B cell (primary cell): ENCODE measurements around the gene NAIF1. TPM values are rescaled to one million over a fixed set of nuclear protein-coding genes. Genes with fewer than 3 reads are reported as not detected.

ENCODE experiments used
- ATAC-seq: fragments of 200-7000 bp; cut with Tn5 transposase; one replicate; pipeline ENCODE4 v1.10.0; 2021; ENCODE audit warnings: low read depth, mild to moderate bottlenecking, moderate number of reproducible peaks, moderate library complexity
- CTCF ChIA-PET: fragments of 350-600 bp; sonication (Branson Sonifier 250); formaldehyde crosslinking; loops from one replicate; lab custom pipeline; 2021; ENCODE audit warnings: antibody characterized with exemption, inconsistent platforms; lab: Charles Lee
- POLR2A ChIA-PET: fragments of 350-600 bp; sonication (Branson Sonifier 250); formaldehyde crosslinking; loops from one replicate; lab custom pipeline; 2021; ENCODE audit warnings: antibody characterized with exemption; lab: Charles Lee
- DNase-seq: peaks from one replicate; pipeline ENCODE4 v3.0.0; 2013
- H2AFZ ChIP-seq: 2 replicates; pipeline ENCODE4 v1.6.1; 2012; ENCODE audit warnings: mild to moderate bottlenecking, low read depth, low read length; ENCODE audit not compliant: insufficient read depth, poor library complexity, severe bottlenecking
- H3K27ac ChIP-seq, 2 donors: 1 replicate in 1 of 2; 2 replicates in 1 of 2; pipeline ENCODE4 v1.5.1; 2012 to 2013; ENCODE audit warnings: low read length in 2 of 2, mild to moderate bottlenecking in 2 of 2, moderate library complexity in 1 of 2
- H3K27me3 ChIP-seq, 4 experiments: fragments of 200-600 bp in 1 of 4; sonication (generic) in 1 of 4; replicated peaks in 1 of 4; 1 replicate in 2 of 4; 2 replicates in 2 of 4; pipeline versions ENCODE4 v1.6.1 to v1.7.0; 2013 to 2016; ENCODE audit warnings: low read length in 3 of 4, mild to moderate bottlenecking in 2 of 4, mixed read lengths in 1 of 4, moderate library complexity in 1 of 4; ENCODE audit not compliant: insufficient read depth in 4 of 4, control insufficient read depth in 3 of 4; ENCODE audit errors: control extremely low read depth in 1 of 4
- H3K36me3 ChIP-seq, 2 experiments: replicated peaks in 1 of 2; 1 replicate in 1 of 2; 2 replicates in 1 of 2; pipeline versions ENCODE4 v1.6.1 to v1.7.1; 2013; ENCODE audit warnings: low read length in 1 of 2; ENCODE audit not compliant: insufficient read depth in 2 of 2, control insufficient read depth in 1 of 2; ENCODE audit errors: control extremely low read depth in 1 of 2, extremely low read depth in 1 of 2
- H3K4me1 ChIP-seq, 2 donors: fragments of 200-600 bp in 1 of 2; sonication (generic) in 1 of 2; 1 replicate in 1 of 2; 2 replicates in 1 of 2; pipeline versions ENCODE4 v1.5.1 to v1.6.1; 2013 to 2017; ENCODE audit warnings: low read length in 2 of 2; ENCODE audit not compliant: control insufficient read depth in 2 of 2, insufficient read depth in 2 of 2
- H3K4me2 ChIP-seq: replicated peaks from 2 replicates; pipeline ENCODE3; 2012; ENCODE audit warnings: mild to moderate bottlenecking, low read depth, low read length; ENCODE audit not compliant: poor library complexity, severe bottlenecking
- H3K4me3 ChIP-seq, 5 experiments: fragments of 200-600 bp in 1 of 5; sonication (generic) in 1 of 5; 1 replicate in 3 of 5; 2 replicates in 2 of 5; pipeline versions ENCODE4 v1.5.1 to v1.7.0; 2011 to 2016; ENCODE audit warnings: low read length in 4 of 5, mild to moderate bottlenecking in 4 of 5, low read depth in 2 of 5, control low read depth in 1 of 5, moderate library complexity in 1 of 5; ENCODE audit not compliant: insufficient read depth in 1 of 5; ENCODE audit errors: control extremely low read depth in 1 of 5, extremely low read depth in 1 of 5
- H3K79me2 ChIP-seq: fragments of 200-600 bp; sonication (generic); one replicate; pipeline ENCODE4 v1.6.0; 2016; ENCODE audit warnings: low read length; ENCODE audit not compliant: control insufficient read depth, insufficient read depth
- H3K9ac ChIP-seq: fragments of 200-600 bp; sonication (generic); 2 replicates; pipeline ENCODE4 v1.6.1; 2017; ENCODE audit warnings: mild to moderate bottlenecking, low read length, moderate library complexity
- H3K9me3 ChIP-seq, 3 donors: one replicate each; pipeline versions ENCODE4 v1.6.1 to v1.7.1; 2013; ENCODE audit warnings: low read length in 2 of 3; ENCODE audit not compliant: control insufficient read depth in 2 of 3, insufficient read depth in 1 of 3; ENCODE audit errors: control extremely low read depth in 1 of 3
- H4K20me1 ChIP-seq: 2 replicates; pipeline ENCODE4 v1.6.0; 2012; ENCODE audit warnings: mild to moderate bottlenecking, low read length; ENCODE audit not compliant: insufficient read depth, control insufficient read depth, poor library complexity, severe bottlenecking
- H3K27ac Mint-ChIP-seq: one replicate; pipeline ENCODE4 v1.8.0; 2021; ENCODE audit warnings: mixed read lengths
- H3K27me3 Mint-ChIP-seq: one replicate; pipeline ENCODE4 v1.8.0; 2021; ENCODE audit warnings: mixed read lengths
- H3K4me1 Mint-ChIP-seq: one replicate; pipeline ENCODE4 v1.8.0; 2021; ENCODE audit warnings: mixed read lengths
- H3K4me3 Mint-ChIP-seq: one replicate; pipeline ENCODE4 v1.8.0; 2021; ENCODE audit warnings: mixed read lengths
- H3K9me3 Mint-ChIP-seq: one replicate; pipeline ENCODE4 v1.8.0; 2022; ENCODE audit warnings: mixed read lengths; ENCODE audit not compliant: insufficient read depth
- EZH2 ChIP-seq: IDR thresholded peaks from 2 replicates; pipeline ENCODE4 v1.6.1; 2012; ENCODE audit warnings: borderline replicate concordance, low read depth, mild to moderate bottlenecking, moderate library complexity, low read length; ENCODE audit not compliant: insufficient read depth, poor library complexity, severe bottlenecking
- WGBS: methylation state at CpG from one replicate; pipeline ENCODE4 v1.1.5; 2013; ENCODE audit warnings: missing lambda C conversion rate; ENCODE audit not compliant: insufficient coverage; 5-methylcytosine and 5-hydroxymethylcytosine counted together
- intact Hi-C: fragments of 100-400 bp; cut with micrococcal nuclease; formaldehyde crosslinking; loops from one replicate; pipeline ENCODE4 v1.10.0; 2022
- polyA plus RNA-seq: library from polyadenylated mRNA; depleted of rRNA; stranded (reverse); fragments of >200 nt; gene quantifications from 2 replicates; pipeline ENCODE4 v1.2.3, GENCODE V29; 2012
- total RNA-seq, 2 donors: library from RNA; stranded (reverse); fragments of 120-200 nt in 1 of 2; gene quantifications; 1 replicate in 1 of 2; 2 replicates in 1 of 2; pipeline versions ENCODE4 v1.2.3 to v1.2.4, GENCODE V29; 2013 to 2022
- TF ChIP-seq, protein P1 (sequence below): fragments of 200-600 bp; IDR thresholded peaks from one replicate; pipeline ENCODE4 v1.8.0; 2022; ENCODE audit warnings: antibody characterized with exemption, mild to moderate bottlenecking

Gene NAIF1
- total and polyA plus RNA-seq, 2 donors (not counting 1 experiment from before 2014, with no cell fraction given): 11.4 to 16.6 TPM

DNA sequence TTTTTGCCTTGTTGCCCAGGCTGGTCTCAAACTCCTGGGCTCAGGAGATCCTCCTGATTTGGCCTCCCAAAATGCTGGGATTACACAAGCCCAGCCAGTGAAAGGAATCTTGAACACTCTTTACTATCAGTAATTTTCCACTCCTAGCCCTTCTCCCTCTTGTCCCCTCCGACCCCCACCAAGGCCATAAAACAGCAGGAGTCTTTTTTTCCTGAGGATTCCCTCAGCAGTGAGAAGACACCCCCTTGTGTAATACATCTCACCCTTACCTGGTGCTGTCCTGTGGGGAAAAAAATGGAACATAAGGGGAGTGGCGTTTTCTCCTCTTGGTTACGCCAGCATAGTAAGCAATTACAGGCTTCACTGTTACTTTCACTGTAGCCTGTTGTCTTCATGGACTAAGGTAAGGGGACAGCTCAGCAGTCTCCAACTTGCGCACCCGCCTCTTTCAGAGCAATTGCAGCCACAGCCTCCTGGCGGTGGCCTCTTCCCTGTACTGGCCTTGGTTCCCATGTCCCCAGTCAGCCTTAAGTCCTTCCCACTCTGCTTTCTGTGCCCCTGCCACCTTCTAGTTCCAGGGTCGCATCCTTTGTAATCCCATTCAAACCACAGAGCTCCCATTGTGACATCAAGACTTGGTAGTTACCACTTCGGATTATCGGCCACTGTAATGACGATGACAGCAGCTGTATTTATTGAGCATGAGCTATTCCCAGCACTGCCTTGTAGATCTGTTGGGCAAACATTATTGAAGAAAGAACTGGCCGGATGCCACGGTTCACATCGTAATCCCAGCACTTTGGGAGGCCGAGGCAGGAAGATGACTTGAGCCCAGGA is 10.0 kb downstream of the NAIF1 start:
- Mint-ChIP-seq H3K4me1 (peaks cover 16% of the 10 kb centered on the region), H3K27ac (no peak overlapping the region), H3K27me3 (no peaks in the 10 kb centered on the region), H3K9me3 (no peaks in the 10 kb centered on the region), H3K4me3 (no peak overlapping the region)
- Histone ChIP-seq H3K4me1 (peaks cover 19% of the 10 kb centered on the region in 2 donors), H3K36me3 (no peaks in the 10 kb centered on the region), H4K20me1 (no peaks in the 10 kb centered on the region), H3K9ac (no peak overlapping the region), H3K4me3 (no peak overlapping the region), H3K79me2 (peaks cover 8% of the 10 kb centered on the region), H3K27ac (no peak overlapping the region), H2AFZ (no peak overlapping the region), H3K9me3 (no peaks in the 10 kb centered on the region), H3K4me2 (no peak overlapping the region), H3K27me3 (no peaks in the 10 kb centered on the region)
- ATAC-seq (no peak), DNase-seq (no peak)
- 96% methylated on average over 11 of the region's 14 CpGs for WGBS
- intact Hi-C loops: no loop called here
- CTCF ChIA-PET: interaction anchor here (0.9 kb wide), 1 partner anchor 23 kb away, joined by 3 read pairs; no protein-coding TSS in a partner anchor
- POLR2A ChIA-PET: no interaction called here
- TF ChIP-seq EZH2: no peak
- TF ChIP-seq, protein P1, sequence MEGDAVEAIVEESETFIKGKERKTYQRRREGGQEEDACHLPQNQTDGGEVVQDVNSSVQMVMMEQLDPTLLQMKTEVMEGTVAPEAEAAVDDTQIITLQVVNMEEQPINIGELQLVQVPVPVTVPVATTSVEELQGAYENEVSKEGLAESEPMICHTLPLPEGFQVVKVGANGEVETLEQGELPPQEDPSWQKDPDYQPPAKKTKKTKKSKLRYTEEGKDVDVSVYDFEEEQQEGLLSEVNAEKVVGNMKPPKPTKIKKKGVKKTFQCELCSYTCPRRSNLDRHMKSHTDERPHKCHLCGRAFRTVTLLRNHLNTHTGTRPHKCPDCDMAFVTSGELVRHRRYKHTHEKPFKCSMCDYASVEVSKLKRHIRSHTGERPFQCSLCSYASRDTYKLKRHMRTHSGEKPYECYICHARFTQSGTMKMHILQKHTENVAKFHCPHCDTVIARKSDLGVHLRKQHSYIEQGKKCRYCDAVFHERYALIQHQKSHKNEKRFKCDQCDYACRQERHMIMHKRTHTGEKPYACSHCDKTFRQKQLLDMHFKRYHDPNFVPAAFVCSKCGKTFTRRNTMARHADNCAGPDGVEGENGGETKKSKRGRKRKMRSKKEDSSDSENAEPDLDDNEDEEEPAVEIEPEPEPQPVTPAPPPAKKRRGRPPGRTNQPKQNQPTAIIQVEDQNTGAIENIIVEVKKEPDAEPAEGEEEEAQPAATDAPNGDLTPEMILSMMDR: no peak

DNA sequence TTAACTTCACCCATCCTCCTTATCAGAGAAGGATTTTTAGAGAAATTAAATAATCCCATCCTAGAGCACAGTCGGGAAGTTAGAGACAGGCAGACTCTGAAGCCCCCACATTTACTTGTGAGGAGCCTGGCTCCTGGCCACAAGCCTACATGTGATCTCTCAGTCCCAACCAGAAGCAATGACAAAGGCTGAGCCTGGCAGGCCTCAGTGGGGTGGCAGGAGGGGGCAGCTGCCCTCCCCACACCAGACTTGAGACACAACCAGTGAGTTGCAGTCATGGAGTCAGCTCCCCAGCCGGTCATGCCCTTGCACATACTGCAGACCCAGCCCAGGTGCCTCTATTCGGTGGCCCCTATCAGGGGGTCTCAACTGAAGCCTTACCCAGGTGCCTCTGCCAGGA is 11.0 kb downstream of the NAIF1 start:
- Histone ChIP-seq H3K4me3 (no peak overlapping the region), H2AFZ (no peak overlapping the region), H3K27me3 (no peaks in the 10 kb centered on the region), H3K36me3 (no peaks in the 10 kb centered on the region), H3K9me3 (no peaks in the 10 kb centered on the region), H4K20me1 (no peaks in the 10 kb centered on the region), H3K27ac (no peak overlapping the region), H3K4me1 (peaks cover 9% of the 10 kb centered on the region in 2 donors), H3K79me2 (no peaks in the 10 kb centered on the region), H3K4me2 (no peak overlapping the region), H3K9ac (no peak overlapping the region)
- Mint-ChIP-seq H3K27me3 (no peaks in the 10 kb centered on the region), H3K27ac (no peak overlapping the region), H3K4me1 (peaks cover 6% of the 10 kb centered on the region), H3K4me3 (no peak overlapping the region), H3K9me3 (no peaks in the 10 kb centered on the region)
- CTCF ChIA-PET: interaction anchor here (1.0 to 1.2 kb wide), 3 partner anchors 12 to 101 kb away, joined by 3 to 4 read pairs (median 3); partner anchors contain the start of gene SLC25A25
- no CpG with 5 or more reads among the region's 3 CpGs for WGBS
- no peak for ATAC-seq
- no peak for TF ChIP-seq EZH2
- TF ChIP-seq, protein P1: no peak
- DNase-seq: no peak
- intact Hi-C loops: no loop called here
- POLR2A ChIA-PET: interaction anchor here (0.6 kb wide), 1 partner anchor 14 kb away, joined by 3 read pairs; no protein-coding TSS in a partner anchor
